ENCODE measurements around the gene EIF5A.

- no peak for TF ChIP-seq GATA3 (IDR thresholded peaks at IDR 0.05; ENCODE audit: low read depth, low read length)
- no peak for TF ChIP-seq GATA2 (IDR thresholded peaks at IDR 0.05; ENCODE audit: low read depth, low read length)
Measured at GRCh38 chr17:7321466-7321865, 14.0 kb downstream of the EIF5A start.
